GM21529 (cell line): Measurements from ENCODE around the gene WDR33.

Experiments used
- ATAC-seq: cut with Tn5 transposase; IDR thresholded peaks from one replicate; pipeline ENCODE4 v1.9.1; 2021; ENCODE audit not compliant: unreplicated experiment

Gene WDR33

GRCh38 chr2:127698553-127699355, 112.2 kb downstream of the WDR33 start:
- ATAC-seq: no peak

- no peak for ATAC-seq
These were observed 113.3 kb downstream of the WDR33 start for GRCh38 chr2:127697482-127698180.

GRCh38 chr2:127695491-127696472, 115.2 kb downstream of the WDR33 start:
- ATAC-seq: no peak

- no peak for ATAC-seq
These were observed 116.0 kb downstream of the WDR33 start for GRCh38 chr2:127694986-127695385.

- ATAC-seq: no peak
These were observed 120.3 kb downstream of the WDR33 start for GRCh38 chr2:127690696-127691095.

- no peak for ATAC-seq
These were observed 122.6 kb downstream of the WDR33 start for GRCh38 chr2:127688405-127688804.

- no peak for ATAC-seq
These were observed 125.4 kb downstream of the WDR33 start for GRCh38 chr2:127685410-127686080.

GRCh38 chr2:127683757-127684156, 127.2 kb downstream of the WDR33 start:
- no peak for ATAC-seq

GRCh38 chr2:127683056-127683455, 127.9 kb downstream of the WDR33 start:
- no peak for ATAC-seq

- ATAC-seq: no peak
These were observed 128.8 kb downstream of the WDR33 start for GRCh38 chr2:127681976-127682857.

- no peak for ATAC-seq
These were observed 129.6 kb downstream of the WDR33 start for GRCh38 chr2:127681288-127681804.

- no peak for ATAC-seq
These were observed 130.2 kb downstream of the WDR33 start for GRCh38 chr2:127680706-127681287.

- no peak for ATAC-seq
These were observed 131.2 kb downstream of the WDR33 start for GRCh38 chr2:127679680-127680361.

- no peak for ATAC-seq
These were observed 132.0 kb downstream of the WDR33 start for GRCh38 chr2:127678991-127679390.

- ATAC-seq: no peak
These were observed 132.4 kb downstream of the WDR33 start for GRCh38 chr2:127678531-127678930.

GRCh38 chr2:127676906-127677305, 134.1 kb downstream of the WDR33 start:
- ATAC-seq: no peak

GRCh38 chr2:127675331-127676261, 135.4 kb downstream of the WDR33 start, which contains the start of gene LIMS2:
LIMS2 (minus strand) TSS chr2:127675530; CDS start chr2:127675024, 506 bp downstream.
- no peak for ATAC-seq
